Spleen (tissue), 7 donors: Measurements from ENCODE around the gene IPO4.

Experiments
- POLR2AphosphoS5 ChIP-seq, 3 donors: sonication (generic); formaldehyde crosslinking; IDR thresholded peaks; one replicate each; pipeline ENCODE4 v1.5.1; 2017; ENCODE audit warnings: antibody characterized with exemption in 3 of 3
- TF ChIP-seq, protein P1 (sequence below), 11 experiments: fragments of 200-600 bp in 7 of 11; fragments of 450-650 bp in 4 of 11; sonication (generic) in 4 of 11; IDR thresholded peaks in 8 of 11; conservative IDR thresholded peaks in 3 of 11; 1 replicate in 7 of 11; 2 replicates in 4 of 11; pipeline versions ENCODE4 v1.4.0 to v1.8.0; 2016 to 2021; ENCODE audit warnings: antibody characterized with exemption in 11 of 11, inconsistent platforms in 4 of 11, mild to moderate bottlenecking in 1 of 11
- donor health status: DM: no; HTN: no; CAD: no; lungs with moderate emphysema.
- donor health status: DM: no; HTN: no; CAD: no.
- donor health status: DM: no; HTN: no; CAD: no.

DNA sequence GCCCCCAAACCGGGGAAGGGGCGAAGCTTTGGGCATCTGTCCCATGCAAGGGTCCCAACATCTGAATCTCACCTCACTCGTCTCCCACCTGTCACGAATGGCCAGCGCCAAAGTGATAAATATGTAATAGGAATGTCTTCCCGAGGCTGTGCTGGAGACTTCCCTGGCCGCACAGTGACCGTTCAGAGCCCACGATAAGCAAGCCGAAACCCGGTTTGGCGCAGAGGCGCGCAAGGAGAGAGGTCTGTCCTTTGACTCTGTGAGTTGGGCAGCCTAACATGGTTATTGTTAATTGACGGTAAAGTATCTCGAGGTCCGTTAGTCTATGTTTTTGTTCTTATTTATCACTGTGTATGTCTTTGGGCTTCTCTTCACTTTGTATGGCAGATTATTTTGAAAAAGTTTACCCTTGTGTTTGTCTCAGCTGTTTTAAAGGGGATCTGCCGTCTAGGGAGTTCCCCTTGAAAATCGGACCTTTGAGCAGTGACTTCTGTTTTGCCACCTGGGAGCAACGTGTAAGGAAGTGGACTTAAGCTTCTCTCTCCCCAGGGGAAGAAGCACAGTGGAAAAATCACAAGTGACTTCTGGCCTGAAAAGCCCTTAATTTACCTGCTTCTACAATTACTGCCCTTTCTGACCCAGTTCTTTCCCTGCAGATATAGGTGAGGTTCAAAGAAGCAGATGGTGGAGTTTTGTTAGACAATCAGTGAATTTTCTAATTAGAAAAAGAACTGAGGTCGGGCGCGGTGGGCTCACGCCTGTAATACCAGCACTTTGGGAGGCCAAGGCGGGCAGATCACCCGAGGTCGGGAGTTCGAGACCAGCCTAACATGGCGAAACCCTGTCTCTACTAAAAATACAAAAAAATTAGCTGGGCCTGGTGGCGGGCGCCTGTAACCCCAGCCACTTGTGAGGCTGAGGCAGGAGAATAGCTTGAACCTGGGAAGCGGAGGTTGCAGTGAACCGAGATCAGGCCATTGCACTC is 7.7 kb upstream of the IPO4 start:
- TF ChIP-seq, protein P1, sequence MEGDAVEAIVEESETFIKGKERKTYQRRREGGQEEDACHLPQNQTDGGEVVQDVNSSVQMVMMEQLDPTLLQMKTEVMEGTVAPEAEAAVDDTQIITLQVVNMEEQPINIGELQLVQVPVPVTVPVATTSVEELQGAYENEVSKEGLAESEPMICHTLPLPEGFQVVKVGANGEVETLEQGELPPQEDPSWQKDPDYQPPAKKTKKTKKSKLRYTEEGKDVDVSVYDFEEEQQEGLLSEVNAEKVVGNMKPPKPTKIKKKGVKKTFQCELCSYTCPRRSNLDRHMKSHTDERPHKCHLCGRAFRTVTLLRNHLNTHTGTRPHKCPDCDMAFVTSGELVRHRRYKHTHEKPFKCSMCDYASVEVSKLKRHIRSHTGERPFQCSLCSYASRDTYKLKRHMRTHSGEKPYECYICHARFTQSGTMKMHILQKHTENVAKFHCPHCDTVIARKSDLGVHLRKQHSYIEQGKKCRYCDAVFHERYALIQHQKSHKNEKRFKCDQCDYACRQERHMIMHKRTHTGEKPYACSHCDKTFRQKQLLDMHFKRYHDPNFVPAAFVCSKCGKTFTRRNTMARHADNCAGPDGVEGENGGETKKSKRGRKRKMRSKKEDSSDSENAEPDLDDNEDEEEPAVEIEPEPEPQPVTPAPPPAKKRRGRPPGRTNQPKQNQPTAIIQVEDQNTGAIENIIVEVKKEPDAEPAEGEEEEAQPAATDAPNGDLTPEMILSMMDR (IDR thresholded peaks at IDR 0.05 in 8 of 11, conservative IDR thresholded peaks at IDR 0.05 in 3 of 11): no peak
- TF ChIP-seq POLR2AphosphoS5 (IDR thresholded peaks at IDR 0.05): no peak
